Measurements from ENCODE around the gene OR2AG2. TPM values are rescaled to one million over a fixed set of nuclear protein-coding genes. Genes with fewer than 3 reads are reported as not detected.

OR2AG2 gene
- total RNA-seq, 1 experiment from 2014 or later = 0.37 TPM

DNA sequence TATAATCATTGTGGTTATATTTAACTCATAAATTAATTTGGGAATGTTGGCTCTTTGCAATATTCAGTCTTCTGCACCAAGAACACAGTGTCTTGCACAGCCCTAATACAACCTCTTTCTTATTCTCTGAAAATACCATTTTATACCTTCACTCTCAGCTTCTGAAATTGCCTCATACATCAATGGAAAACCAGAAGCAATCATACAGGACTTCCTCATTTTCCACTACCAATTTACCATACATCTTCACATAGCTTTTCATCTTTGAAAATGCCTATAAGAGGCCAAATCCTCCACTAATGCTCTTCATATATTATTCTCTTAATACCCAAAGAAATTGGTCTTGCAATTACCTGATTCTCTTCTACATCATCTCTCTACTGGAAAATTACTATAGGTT, 6.7 kb upstream of the OR2AG2 start:
- H3K4me1 Mint-ChIP-seq (ENCODE audit: insufficient read depth, unreplicated experiment) = no peaks in the 10 kb centered on the region
- TF ChIP-seq, protein P1, sequence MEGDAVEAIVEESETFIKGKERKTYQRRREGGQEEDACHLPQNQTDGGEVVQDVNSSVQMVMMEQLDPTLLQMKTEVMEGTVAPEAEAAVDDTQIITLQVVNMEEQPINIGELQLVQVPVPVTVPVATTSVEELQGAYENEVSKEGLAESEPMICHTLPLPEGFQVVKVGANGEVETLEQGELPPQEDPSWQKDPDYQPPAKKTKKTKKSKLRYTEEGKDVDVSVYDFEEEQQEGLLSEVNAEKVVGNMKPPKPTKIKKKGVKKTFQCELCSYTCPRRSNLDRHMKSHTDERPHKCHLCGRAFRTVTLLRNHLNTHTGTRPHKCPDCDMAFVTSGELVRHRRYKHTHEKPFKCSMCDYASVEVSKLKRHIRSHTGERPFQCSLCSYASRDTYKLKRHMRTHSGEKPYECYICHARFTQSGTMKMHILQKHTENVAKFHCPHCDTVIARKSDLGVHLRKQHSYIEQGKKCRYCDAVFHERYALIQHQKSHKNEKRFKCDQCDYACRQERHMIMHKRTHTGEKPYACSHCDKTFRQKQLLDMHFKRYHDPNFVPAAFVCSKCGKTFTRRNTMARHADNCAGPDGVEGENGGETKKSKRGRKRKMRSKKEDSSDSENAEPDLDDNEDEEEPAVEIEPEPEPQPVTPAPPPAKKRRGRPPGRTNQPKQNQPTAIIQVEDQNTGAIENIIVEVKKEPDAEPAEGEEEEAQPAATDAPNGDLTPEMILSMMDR (IDR thresholded peaks at IDR 0.05; ENCODE audit: unreplicated experiment) = no peak
- peaks cover 19% of the 10 kb centered on the region for H3K27me3 Mint-ChIP-seq (ENCODE audit: insufficient read depth, unreplicated experiment)
- no peaks in the 10 kb centered on the region for H3K36me3 Mint-ChIP-seq (ENCODE audit: insufficient read depth, unreplicated experiment)
- DNase-seq (ENCODE audit: unreplicated experiment) = no peak
- no TSS peak for BruUV-seq (replicated peaks)
- H3K9me3 Mint-ChIP-seq (ENCODE audit: unreplicated experiment) = no peaks in the 10 kb centered on the region
- ChIA-PET CTCF (interaction anchor here (0.7 to 2.3 kb wide), 3 partner anchors 23 to 736 kb away, joined by 3 to 10 read pairs (median 7); no protein-coding TSS in a partner anchor), POLR2A (no interaction called here)
- intact Hi-C loops (cut with micrococcal nuclease) = no loop called here
- no peak overlapping the region for H3K4me3 Mint-ChIP-seq (ENCODE audit: unreplicated experiment)
- no peak overlapping the region for H3K27ac Mint-ChIP-seq (ENCODE audit: low read depth, unreplicated experiment)

DNA sequence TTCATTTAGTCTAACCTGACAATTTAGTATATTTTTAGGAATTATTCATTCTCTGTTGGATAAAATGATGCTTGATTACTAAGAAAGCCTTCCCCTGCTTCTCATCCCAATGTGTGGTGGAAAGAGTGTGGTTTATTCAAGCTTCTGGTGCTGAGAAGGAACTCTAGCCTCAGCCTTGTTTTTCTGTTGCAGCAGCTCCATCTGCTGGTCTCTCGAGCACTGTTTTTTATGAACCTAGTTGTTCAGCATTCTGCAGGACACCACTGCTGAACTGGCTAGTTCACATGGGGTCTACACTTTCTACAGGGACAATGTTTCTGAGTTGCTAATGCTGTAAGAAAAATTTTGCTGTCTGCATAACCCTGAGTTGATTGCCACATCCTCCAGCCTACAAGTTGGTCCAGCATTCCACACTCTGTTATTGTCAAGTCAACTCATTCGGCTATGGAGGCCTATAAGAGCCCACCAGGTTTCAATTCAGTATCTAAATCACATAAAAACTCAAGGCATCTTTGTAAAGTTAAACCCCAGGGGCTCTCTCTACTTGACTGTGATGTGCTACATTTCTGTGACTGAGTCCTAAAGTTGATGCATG, 14.3 kb downstream of the OR2AG2 start:
- Mint-ChIP-seq H3K4me3 (ENCODE audit: unreplicated experiment) (no peak overlapping the region), H3K27ac (ENCODE audit: low read depth, unreplicated experiment) (no peak overlapping the region), H3K27me3 (ENCODE audit: insufficient read depth, unreplicated experiment) (no peaks in the 10 kb centered on the region), H3K4me1 (ENCODE audit: insufficient read depth, unreplicated experiment) (no peaks in the 10 kb centered on the region), H3K9me3 (ENCODE audit: unreplicated experiment) (peaks cover 4% of the 10 kb centered on the region), H3K36me3 (ENCODE audit: insufficient read depth, unreplicated experiment) (no peaks in the 10 kb centered on the region)
- CTCF ChIA-PET = interaction anchor here (0.5 to 7.9 kb wide), 22 partner anchors 9 to 856 kb away, joined by 3 to 96 read pairs (median 4); partner anchors contain the start of genes HPX, OR10A4 and OR2AG2
- POLR2A ChIA-PET = no interaction called here
- intact Hi-C loops (cut with micrococcal nuclease) = loop anchor here (1.0 to 5.0 kb wide), 2 partner anchors 54 to 225 kb away; no protein-coding TSS in a partner anchor
- TF ChIP-seq, protein P1 (IDR thresholded peaks at IDR 0.05; ENCODE audit: unreplicated experiment) = peak; percentile 49
- DNase-seq (ENCODE audit: unreplicated experiment) = peak; percentile 55
- BruUV-seq (replicated peaks) = no TSS peak

DNA sequence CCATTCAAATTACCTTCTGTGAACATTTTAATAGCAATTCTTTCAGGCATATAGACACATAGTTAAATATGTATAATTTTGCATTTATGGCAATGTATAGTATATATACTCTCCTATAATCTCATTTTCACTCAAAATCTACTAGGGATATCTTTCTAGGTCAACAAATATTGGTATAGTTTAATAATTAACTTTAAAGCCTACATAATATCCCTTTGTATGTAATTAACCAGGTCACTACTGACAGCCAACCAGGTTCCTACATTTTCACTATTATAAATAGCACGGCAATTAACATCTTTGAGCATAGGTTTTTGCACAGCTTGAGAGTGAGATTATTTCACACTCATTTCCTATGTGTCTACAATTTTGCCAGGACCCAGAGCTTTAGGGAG, 15.8 kb downstream of the OR2AG2 start:
- no peak overlapping the region for H3K4me3 Mint-ChIP-seq (ENCODE audit: unreplicated experiment)
- H3K36me3 Mint-ChIP-seq (ENCODE audit: insufficient read depth, unreplicated experiment) = no peaks in the 10 kb centered on the region
- H3K4me1 Mint-ChIP-seq (ENCODE audit: insufficient read depth, unreplicated experiment) = no peaks in the 10 kb centered on the region
- no peak for DNase-seq (ENCODE audit: unreplicated experiment)
- ChIA-PET CTCF (interaction anchor here (0.6 to 7.9 kb wide), 39 partner anchors 9 to 992 kb away, joined by 3 to 96 read pairs (median 5); partner anchors contain the start of genes OR2AG1 and OR2AG2), POLR2A (no interaction called here)
- TF ChIP-seq, protein P1 (IDR thresholded peaks at IDR 0.05; ENCODE audit: unreplicated experiment) = no peak
- intact Hi-C loops (cut with micrococcal nuclease) = loop anchor here (5.0 kb wide), 1 partner anchor 224 kb away; no protein-coding TSS in a partner anchor
- H3K27ac Mint-ChIP-seq (ENCODE audit: low read depth, unreplicated experiment) = no peak overlapping the region
- peaks cover 6% of the 10 kb centered on the region for H3K27me3 Mint-ChIP-seq (ENCODE audit: insufficient read depth, unreplicated experiment)
- H3K9me3 Mint-ChIP-seq (ENCODE audit: unreplicated experiment) = no peaks in the 10 kb centered on the region
- no TSS peak for BruUV-seq (replicated peaks)

DNA sequence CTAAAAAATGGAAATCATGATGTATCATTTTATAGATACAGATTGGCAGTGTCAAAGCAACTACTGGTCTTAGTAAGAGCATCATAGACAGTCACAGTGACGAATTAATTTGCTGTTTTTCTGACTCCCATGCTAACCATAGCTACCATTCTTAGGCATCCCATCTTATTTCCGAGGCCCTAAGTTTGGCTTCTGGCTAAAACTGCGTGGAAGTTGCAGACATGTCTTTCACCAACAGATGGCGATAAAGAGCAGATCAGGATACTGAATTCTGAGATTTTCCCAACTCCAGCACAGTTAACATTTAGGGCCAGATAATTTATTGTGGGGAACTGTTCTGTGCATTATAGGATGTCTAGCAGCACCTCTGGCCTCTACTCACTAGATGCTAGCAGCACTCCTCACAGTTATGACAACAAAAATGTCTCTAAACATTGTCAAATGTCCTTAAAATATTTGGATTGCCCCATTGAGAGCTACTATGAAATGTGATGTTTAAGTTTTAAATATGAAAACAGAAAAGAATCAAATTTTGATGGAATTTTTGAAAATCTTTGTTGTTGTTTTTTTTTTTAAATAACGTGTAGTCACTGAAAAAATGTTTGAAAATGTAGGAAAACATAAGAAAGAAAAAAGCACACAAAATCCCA, 16.3 kb downstream of the OR2AG2 start:
- ChIA-PET POLR2A (no interaction called here), CTCF (interaction anchor here (0.5 to 7.9 kb wide), 70 partner anchors 9 to 992 kb away, joined by 3 to 96 read pairs (median 4); partner anchors contain the start of genes OR10A2, OR2AG1 and OR2AG2)
- intact Hi-C loops (cut with micrococcal nuclease) = loop anchor here (5.0 kb wide), 1 partner anchor 223 kb away; no protein-coding TSS in a partner anchor

More for the DNA sequence above, 16.3 kb downstream of the OR2AG2 start:
- H3K9me3 Mint-ChIP-seq (ENCODE audit: unreplicated experiment) = no peaks in the 10 kb centered on the region
- TF ChIP-seq, protein P1 (IDR thresholded peaks at IDR 0.05; ENCODE audit: unreplicated experiment) = peak; percentile 79
- H3K4me1 Mint-ChIP-seq (ENCODE audit: insufficient read depth, unreplicated experiment) = no peaks in the 10 kb centered on the region
- peaks cover 11% of the 10 kb centered on the region for H3K27me3 Mint-ChIP-seq (ENCODE audit: insufficient read depth, unreplicated experiment)
- BruUV-seq (replicated peaks) = no TSS peak
- H3K36me3 Mint-ChIP-seq (ENCODE audit: insufficient read depth, unreplicated experiment) = no peaks in the 10 kb centered on the region
- no peak overlapping the region for H3K27ac Mint-ChIP-seq (ENCODE audit: low read depth, unreplicated experiment)
- peak; percentile 58 for DNase-seq (ENCODE audit: unreplicated experiment)
- no peak overlapping the region for H3K4me3 Mint-ChIP-seq (ENCODE audit: unreplicated experiment)

All from MCF 10A (cell line).